Measurements from ENCODE around the gene CDC37. TPM values are rescaled to one million over a fixed set of nuclear protein-coding genes. Genes with fewer than 3 reads are reported as not detected.
"Not testable (repeated sequence)": the region's sequence is repeated elsewhere in the genome, so short reads cannot be mapped to it uniquely, and the experiment has no call there.

CDC37 gene
- total and polyA plus RNA-seq, 7 donors = 165 to 268 (median 182) TPM

DNA sequence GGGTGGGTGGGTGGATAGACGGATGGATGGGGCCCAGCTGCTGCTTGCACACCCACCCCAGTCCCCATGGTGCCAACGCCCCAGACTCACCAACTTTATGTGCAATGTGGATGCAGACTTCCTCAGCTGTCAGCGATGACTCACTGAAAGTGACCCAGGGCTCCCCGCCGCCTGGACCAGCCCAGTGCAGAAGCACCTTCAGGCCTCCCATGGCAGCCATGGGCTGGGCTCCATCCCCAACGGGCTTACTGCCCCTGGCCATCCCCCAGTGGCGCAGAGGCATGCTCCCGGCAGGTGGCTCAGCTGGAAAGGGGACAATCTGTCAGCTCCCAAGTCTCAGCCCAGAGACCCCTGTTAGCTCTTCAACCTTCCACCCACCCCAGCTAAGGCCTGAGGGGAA is 25.2 kb downstream of the CDC37 start:
- intact Hi-C loops (cut with DNase I) = no loop called here
- TF ChIP-seq, protein P1, sequence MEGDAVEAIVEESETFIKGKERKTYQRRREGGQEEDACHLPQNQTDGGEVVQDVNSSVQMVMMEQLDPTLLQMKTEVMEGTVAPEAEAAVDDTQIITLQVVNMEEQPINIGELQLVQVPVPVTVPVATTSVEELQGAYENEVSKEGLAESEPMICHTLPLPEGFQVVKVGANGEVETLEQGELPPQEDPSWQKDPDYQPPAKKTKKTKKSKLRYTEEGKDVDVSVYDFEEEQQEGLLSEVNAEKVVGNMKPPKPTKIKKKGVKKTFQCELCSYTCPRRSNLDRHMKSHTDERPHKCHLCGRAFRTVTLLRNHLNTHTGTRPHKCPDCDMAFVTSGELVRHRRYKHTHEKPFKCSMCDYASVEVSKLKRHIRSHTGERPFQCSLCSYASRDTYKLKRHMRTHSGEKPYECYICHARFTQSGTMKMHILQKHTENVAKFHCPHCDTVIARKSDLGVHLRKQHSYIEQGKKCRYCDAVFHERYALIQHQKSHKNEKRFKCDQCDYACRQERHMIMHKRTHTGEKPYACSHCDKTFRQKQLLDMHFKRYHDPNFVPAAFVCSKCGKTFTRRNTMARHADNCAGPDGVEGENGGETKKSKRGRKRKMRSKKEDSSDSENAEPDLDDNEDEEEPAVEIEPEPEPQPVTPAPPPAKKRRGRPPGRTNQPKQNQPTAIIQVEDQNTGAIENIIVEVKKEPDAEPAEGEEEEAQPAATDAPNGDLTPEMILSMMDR (IDR thresholded peaks at IDR 0.05) = no peak

DNA sequence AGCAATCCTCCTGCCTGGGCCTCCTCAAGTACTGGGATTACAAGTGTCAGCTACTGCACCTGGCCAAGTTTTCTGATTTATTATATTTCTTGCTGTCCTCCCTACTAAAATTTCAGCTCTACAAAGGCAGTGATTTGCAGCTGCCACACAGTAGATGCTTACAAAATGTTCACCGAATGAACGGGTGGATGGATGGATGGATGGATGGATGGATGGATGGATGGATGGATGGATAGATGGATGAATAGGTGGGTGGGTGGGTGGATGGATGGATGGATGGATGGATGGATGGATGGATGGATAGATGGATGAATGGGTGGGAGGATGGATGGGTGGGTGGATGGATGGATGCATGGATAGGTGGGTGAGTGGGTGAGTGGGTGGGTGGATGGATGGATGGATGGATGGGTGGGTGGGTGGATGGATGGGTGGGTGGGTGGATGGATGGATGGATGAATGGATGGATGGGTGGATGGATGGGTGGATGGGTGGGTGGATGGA is 26.2 kb downstream of the CDC37 start:
- H3K27ac ChIP-seq; H3K4me3 ChIP-seq; ATAC-seq; DNase-seq; H3K27me3 ChIP-seq (ENCODE audit: insufficient read depth in 3 of 3, low read length in 2 of 3); H3K4me1 ChIP-seq; intact Hi-C loops (cut with DNase I); H3K9me3 ChIP-seq: not testable (repeated sequence)
- WGBS, 3 donors = 89 to 95% (median 91%) methylated on average over 2 of the region's 2 CpGs
- H3K36me3 ChIP-seq (ENCODE audit: insufficient read depth in 1 of 2, low read depth in 1 of 2) = peaks cover 0 to 41% of the 10 kb centered on the region in 2 donors

More for the DNA sequence above, 25.2 kb downstream of the CDC37 start:
- Histone ChIP-seq H3K4me3 (no peak overlapping the region), H3K27ac (no peak overlapping the region), H3K9me3 (no peaks in the 10 kb centered on the region), H3K4me1 (peaks cover 6% of the 10 kb centered on the region), H3K27me3 (ENCODE audit: insufficient read depth in 3 of 3, low read length in 2 of 3) (no peaks in the 10 kb centered on the region), H3K36me3 (ENCODE audit: insufficient read depth in 1 of 2, low read depth in 1 of 2) (peaks cover 0 to 31% of the 10 kb centered on the region in 2 donors)
- WGBS, 3 donors = 87 to 96% (median 95%) methylated on average over 5 to 8 of the region's 8 CpGs
- DNase-seq = no peak
- ATAC-seq = no peak

DNA sequence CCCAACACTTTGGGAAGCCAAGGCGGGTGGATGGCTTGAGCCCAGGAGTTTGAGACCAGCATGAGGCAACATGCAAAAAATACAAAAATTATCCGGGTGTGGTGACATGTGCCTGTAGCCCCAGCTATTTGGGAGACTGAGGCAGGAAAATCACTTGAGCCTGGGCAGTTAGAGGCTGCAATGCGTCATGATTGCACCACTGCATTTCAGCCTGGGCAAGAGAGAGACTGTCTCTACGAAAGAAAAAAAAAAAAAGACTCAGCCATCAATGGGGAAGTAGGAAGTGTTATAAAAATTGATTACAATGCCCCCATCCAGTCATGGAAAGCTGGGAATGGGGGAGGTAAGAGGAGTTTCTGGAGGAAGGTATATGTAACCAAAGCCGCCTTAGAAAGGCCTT is 28.4 kb downstream of the CDC37 start:
- intact Hi-C loops (cut with DNase I) = no loop called here
- Histone ChIP-seq H3K9me3 (no peaks in the 10 kb centered on the region), H3K4me1 (peaks cover 6% of the 10 kb centered on the region), H3K27ac (no peak overlapping the region), H3K36me3 (ENCODE audit: insufficient read depth in 1 of 2, low read depth in 1 of 2) (peaks cover 0 to 54% of the 10 kb centered on the region in 2 donors), H3K27me3 (ENCODE audit: insufficient read depth in 3 of 3, low read length in 2 of 3) (no peaks in the 10 kb centered on the region), H3K4me3 (no peak overlapping the region)
- TF ChIP-seq, protein P1 (IDR thresholded peaks at IDR 0.05) = no peak
- WGBS, 3 donors = 81 to 89% (median 88%) methylated on average over 5 of the region's 5 CpGs
- DNase-seq (no peak), ATAC-seq (no peak)

DNA sequence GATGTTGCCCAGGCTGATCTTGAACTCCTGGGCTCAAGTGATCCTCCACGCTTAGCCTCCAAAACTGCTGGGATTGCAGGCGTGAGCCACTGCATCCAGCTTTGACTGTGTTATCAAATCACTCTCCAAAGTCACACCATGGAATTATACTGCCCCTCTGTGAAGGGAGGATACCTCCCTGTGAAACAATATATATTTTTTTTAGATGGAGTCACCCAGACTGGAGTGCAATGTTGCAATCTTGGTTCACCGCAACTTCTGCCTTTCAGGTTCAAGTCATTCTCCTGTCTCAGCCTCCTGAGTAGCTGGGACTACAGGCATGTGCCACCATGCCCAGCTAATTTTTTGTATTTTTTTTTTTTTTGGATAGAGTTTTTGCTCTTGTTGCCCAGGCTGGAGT is 30.7 kb downstream of the CDC37 start:
- no peak overlapping the region for H3K27ac ChIP-seq

DNA sequence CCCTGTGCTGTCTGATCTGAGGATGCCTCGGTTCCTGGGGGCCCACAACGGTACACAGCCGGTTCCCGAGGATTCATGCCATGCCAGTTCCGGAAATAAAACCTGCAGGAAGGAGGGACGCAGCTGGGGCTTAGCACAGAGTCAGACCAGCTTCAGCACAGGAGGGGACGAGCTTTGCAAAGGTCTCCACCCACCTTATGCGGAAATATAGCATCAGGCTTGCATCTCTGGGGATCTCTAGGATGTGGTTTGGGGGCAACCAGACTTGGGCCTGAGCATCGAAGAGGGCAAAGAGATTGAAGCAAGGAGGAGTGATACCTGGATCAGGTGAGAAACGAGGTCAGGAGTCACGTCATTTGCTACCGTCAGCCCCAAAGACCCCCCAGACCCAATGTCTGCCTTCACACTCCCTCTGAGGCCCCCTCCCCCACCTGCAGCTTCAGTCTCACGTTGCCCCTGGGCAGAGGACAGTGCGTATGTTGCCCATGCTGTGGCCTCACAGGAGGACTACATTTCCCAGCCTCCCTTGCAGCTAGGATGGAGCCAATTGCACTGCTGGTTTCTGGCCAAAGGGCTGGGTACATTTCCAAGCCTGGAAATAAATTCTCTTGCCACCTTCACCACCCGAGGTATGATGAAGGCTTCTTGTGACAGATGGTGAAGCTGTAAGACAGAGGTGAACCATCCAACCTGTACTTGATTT is 35.1 kb downstream of the CDC37 start:
- H3K9me3 ChIP-seq = no peaks in the 10 kb centered on the region
- no peaks in the 10 kb centered on the region for H3K27me3 ChIP-seq (ENCODE audit: insufficient read depth in 3 of 3, low read length in 2 of 3)
- H3K27ac ChIP-seq = no peak overlapping the region
- peaks cover 6 to 83% of the 10 kb centered on the region in 2 donors for H3K36me3 ChIP-seq (ENCODE audit: insufficient read depth in 1 of 2, low read depth in 1 of 2)
- ATAC-seq = peak in 1 of 4 donors; percentile 31
- intact Hi-C loops (cut with DNase I) = no loop called here
- DNase-seq = no peak
- TF ChIP-seq, protein P1 (IDR thresholded peaks at IDR 0.05) = no peak
- 89 to 91% (median 90%) methylated on average over 15 of the region's 15 CpGs for WGBS, 3 donors
- H3K4me1 ChIP-seq = no peaks in the 10 kb centered on the region
- no peak overlapping the region for H3K4me3 ChIP-seq

More for the DNA sequence above, 30.7 kb downstream of the CDC37 start:
- H3K4me1 ChIP-seq = no peaks in the 10 kb centered on the region
- WGBS, 3 donors = 89 to 98% (median 97%) methylated on average over 3 of the region's 3 CpGs
- no peak overlapping the region for H3K4me3 ChIP-seq
- H3K27me3 ChIP-seq (ENCODE audit: insufficient read depth in 3 of 3, low read length in 2 of 3) = no peaks in the 10 kb centered on the region
- peaks cover 0 to 58% of the 10 kb centered on the region in 2 donors for H3K36me3 ChIP-seq (ENCODE audit: insufficient read depth in 1 of 2, low read depth in 1 of 2)
- ATAC-seq = no peak
- DNase-seq = no peak
- TF ChIP-seq, protein P1 (IDR thresholded peaks at IDR 0.05) = no peak
- intact Hi-C loops (cut with DNase I) = no loop called here
- no peaks in the 10 kb centered on the region for H3K9me3 ChIP-seq

DNA sequence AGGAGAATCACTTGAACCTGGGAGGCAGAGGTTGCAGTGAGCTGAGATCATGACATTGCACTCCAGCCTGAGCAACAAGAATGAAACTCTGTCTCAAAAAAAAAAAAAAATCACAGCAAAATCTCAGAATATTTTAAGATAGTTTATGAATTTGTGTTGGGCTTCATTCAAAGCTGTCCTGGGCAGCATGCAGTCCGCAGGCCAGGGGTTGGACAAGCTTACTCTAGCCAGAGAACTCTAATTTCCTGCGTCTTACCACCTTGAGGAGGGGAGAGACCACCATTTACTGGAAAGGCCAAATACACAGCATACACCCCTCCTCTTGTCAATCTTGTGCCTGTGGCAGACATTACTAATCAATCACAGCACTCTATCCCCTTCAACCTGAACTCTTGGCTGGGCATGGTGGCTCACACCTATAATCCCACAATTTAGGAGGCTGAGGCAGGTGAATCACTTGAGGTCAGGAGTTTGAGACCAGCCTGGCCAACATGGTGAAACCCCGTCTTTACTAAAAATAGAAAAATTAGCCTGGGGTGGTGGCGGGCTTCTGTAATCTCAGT is 36.3 kb downstream of the CDC37 start:
- H3K36me3 ChIP-seq (ENCODE audit: insufficient read depth in 1 of 2, low read depth in 1 of 2) = peaks cover 6 to 86% of the 10 kb centered on the region in 2 donors
- H3K4me3 ChIP-seq; ATAC-seq; H3K27ac ChIP-seq; DNase-seq; intact Hi-C loops (cut with DNase I); H3K9me3 ChIP-seq; H3K27me3 ChIP-seq (ENCODE audit: insufficient read depth in 3 of 3, low read length in 2 of 3); H3K4me1 ChIP-seq: not testable (repeated sequence)
- WGBS, 3 donors = 96 to 100% (median 97%) methylated on average over 4 of the region's 4 CpGs
